Activated CD4-positive, alpha-beta T cell treated with anti-CD3 and anti-CD28 coated beads, Interleukin-2, amount 10 ng/mL, durations not matched to agents 7 days and 5 days (primary cell): ENCODE results near the gene DIP2A. TPM values are rescaled to one million over a fixed set of nuclear protein-coding genes. Genes with fewer than 3 reads are reported as not detected.

ENCODE experiments used
- CTCF ChIA-PET: fragments of 350-600 bp; sonication (Branson Sonifier 250); formaldehyde crosslinking; loops from one replicate; lab custom pipeline; 2021; ENCODE audit warnings: antibody characterized with exemption; lab: Charles Lee
- POLR2A ChIA-PET: fragments of 350-600 bp; sonication (Branson Sonifier 250); formaldehyde crosslinking; loops from one replicate; lab custom pipeline; 2021; ENCODE audit warnings: antibody characterized with exemption; lab: Charles Lee
- DNase-seq: peaks from one replicate; pipeline ENCODE4 v3.0.0-alpha.2; 2020
- H3K27ac Mint-ChIP-seq: one replicate; pipeline ENCODE4 v1.8.0; 2021; ENCODE audit warnings: mild to moderate bottlenecking, moderate library complexity, mixed read lengths
- H3K27me3 Mint-ChIP-seq: one replicate; pipeline ENCODE4 v1.8.0; 2021; ENCODE audit warnings: mixed read lengths
- H3K36me3 Mint-ChIP-seq: one replicate; pipeline ENCODE4 v1.8.0; 2021; ENCODE audit warnings: low read depth, mixed read lengths
- H3K4me1 Mint-ChIP-seq: one replicate; pipeline ENCODE4 v1.8.0; 2021; ENCODE audit warnings: mixed read lengths
- H3K4me3 Mint-ChIP-seq: one replicate; pipeline ENCODE4 v1.8.0; 2021; ENCODE audit warnings: mild to moderate bottlenecking, moderate library complexity, mixed read lengths
- H3K9me3 Mint-ChIP-seq: one replicate; pipeline ENCODE4 v1.8.0; 2021; ENCODE audit warnings: mixed read lengths
- total RNA-seq, 2 experiments: library from RNA; stranded (reverse); gene quantifications; one replicate each; pipeline ENCODE4 v1.2.3, GENCODE V29; 2021

The DIP2A gene
- total RNA-seq, 2 experiments from 2014 or later, result 57.6 to 62.1 TPM

DNA sequence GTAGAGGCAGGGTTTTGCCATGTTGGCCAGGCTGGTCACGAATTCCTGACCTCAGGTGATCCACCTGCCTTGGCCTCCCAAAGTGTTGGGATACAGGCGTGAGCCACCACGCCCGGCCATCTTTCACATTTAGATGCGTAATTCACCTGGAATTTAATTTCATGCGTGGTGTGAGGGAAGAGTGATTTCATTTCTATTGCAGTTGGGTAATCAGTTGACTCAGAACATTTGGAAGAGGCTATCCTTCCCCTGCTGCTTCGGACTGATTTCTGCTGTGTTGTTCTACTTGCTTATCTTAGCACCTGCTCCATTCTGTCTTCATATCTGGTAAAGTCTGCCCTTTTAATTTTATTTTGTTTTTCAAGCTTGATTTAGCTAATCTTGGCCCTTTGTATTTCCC lies 19.1 kb downstream of the DIP2A start:
- Mint-ChIP-seq H3K4me3 (no peak overlapping the region), H3K9me3 (no peaks in the 10 kb centered on the region), H3K27me3 (no peaks in the 10 kb centered on the region), H3K27ac (no peak overlapping the region), H3K36me3 (peaks cover 43% of the 10 kb centered on the region), H3K4me1 (peaks cover 13% of the 10 kb centered on the region)
- no peak for DNase-seq
- ChIA-PET CTCF (interaction anchor here (0.6 to 0.7 kb wide), 2 partner anchors 40 to 46 kb away, joined by 3 to 6 read pairs; no protein-coding TSS in a partner anchor), POLR2A (no interaction called here)

DNA sequence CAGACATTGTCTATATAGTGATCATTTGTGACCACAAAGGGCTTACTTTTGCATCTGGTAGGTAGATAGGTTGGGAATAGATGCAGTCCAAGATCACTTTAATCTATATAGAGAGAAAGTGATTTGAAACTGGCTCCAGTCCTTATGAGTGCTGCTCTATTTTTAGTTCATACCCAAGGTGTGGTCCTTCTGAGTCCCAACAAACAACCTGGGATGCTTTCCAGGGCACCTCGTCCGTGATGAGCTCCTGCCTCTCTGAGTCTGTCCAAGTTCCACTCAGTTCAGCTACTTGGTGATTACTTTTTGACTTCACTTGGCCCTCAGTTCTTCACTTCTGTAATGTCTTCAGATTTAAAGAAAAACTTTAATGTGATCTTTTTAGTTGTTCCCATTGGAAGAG lies 20.2 kb downstream of the DIP2A start:
- no peaks in the 10 kb centered on the region for H3K9me3 Mint-ChIP-seq
- POLR2A ChIA-PET, result no interaction called here
- H3K4me1 Mint-ChIP-seq, result peaks cover 20% of the 10 kb centered on the region
- no peak for DNase-seq
- no peak overlapping the region for H3K4me3 Mint-ChIP-seq
- H3K27me3 Mint-ChIP-seq, result no peaks in the 10 kb centered on the region
- CTCF ChIA-PET, result interaction anchor here (0.7 kb wide), 1 partner anchor 164 kb away, joined by 3 read pairs; no protein-coding TSS in a partner anchor
- H3K27ac Mint-ChIP-seq, result no peak overlapping the region
- peaks cover 47% of the 10 kb centered on the region for H3K36me3 Mint-ChIP-seq

DNA sequence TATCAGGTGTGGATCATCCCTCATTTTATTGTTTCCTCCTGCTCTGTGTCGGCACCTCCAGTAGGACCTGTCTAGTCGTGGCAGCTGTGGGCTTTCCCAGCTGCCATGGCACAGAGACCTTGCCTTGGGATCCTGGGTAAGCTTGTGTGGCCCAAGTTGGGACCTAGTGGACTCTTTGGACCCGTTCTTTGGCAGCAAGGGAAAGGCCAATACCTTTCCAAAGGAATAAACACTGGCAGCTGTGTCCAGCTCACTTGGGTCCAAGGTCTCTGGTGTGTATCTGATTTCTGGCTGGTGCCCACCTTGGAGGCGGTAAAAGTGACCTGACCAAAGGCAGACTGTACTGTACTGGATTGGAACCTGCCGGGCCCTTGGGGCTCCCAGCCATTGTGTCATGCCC lies 21.8 kb downstream of the DIP2A start:
- ChIA-PET POLR2A (no interaction called here), CTCF (interaction anchor here (0.6 kb wide), 1 partner anchor 8 kb away, joined by 3 read pairs; no protein-coding TSS in a partner anchor)
- no peak overlapping the region for H3K27ac Mint-ChIP-seq
- peaks cover 43% of the 10 kb centered on the region for H3K36me3 Mint-ChIP-seq
- H3K4me3 Mint-ChIP-seq, result no peak overlapping the region
- H3K9me3 Mint-ChIP-seq, result no peaks in the 10 kb centered on the region
- DNase-seq, result no peak
- H3K4me1 Mint-ChIP-seq, result peaks cover 12% of the 10 kb centered on the region
- H3K27me3 Mint-ChIP-seq, result no peaks in the 10 kb centered on the region

DNA sequence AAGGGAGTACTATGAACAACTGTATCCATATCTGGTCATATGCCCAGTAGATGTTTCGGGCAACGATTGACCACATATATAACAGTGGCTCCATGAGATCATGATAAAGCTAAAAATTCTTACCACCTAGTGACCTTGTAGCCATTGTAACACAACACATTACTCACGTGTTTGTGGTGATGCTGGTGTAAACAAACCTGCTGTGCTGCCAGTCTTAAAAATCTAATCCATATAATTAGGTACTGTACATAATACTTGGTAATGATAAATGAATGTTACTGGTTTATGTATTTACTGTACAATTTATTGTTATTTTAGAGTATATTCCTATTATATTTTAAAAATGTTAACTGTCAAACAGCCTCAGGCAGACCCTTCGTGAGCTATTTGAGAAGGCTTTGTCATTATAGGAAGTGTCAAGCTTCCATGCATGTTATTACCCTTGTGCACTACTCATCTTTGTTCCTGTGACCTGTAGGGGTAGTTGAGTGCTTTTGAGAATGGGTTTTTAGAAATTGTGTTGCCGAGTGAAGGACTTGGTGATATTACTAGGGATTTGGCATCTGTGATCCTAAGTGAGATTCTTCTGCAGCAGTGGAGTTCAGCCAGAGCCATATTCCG lies 23.6 kb downstream of the DIP2A start:
- Mint-ChIP-seq H3K27ac (no peak overlapping the region), H3K9me3 (no peaks in the 10 kb centered on the region), H3K36me3 (peaks cover 43% of the 10 kb centered on the region), H3K4me1 (peaks cover 12% of the 10 kb centered on the region), H3K4me3 (no peak overlapping the region), H3K27me3 (no peaks in the 10 kb centered on the region)
- ChIA-PET POLR2A (no interaction called here), CTCF (no interaction called here)
- DNase-seq, result no peak

DNA sequence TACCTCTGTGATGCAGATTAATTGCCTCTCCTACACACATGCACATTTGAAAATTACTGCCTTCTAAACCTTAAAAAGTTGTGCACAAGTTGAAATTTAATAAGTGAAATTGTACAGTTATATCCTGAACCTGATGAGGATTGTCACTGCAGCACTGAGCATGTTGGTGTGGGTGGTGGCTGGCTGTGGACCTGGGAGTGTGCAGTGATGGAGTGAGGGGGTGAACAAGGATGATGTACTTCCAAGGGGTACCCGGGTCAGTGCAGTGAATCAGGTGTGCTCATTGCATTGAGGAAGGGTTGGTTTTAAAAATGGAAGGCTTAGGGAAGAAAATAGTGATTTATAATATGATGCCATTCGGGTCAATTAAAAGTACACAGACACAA lies 24.1 kb downstream of the DIP2A start:
- DNase-seq, result no peak
- Mint-ChIP-seq H3K36me3 (peaks cover 39% of the 10 kb centered on the region), H3K9me3 (no peaks in the 10 kb centered on the region), H3K4me3 (no peak overlapping the region), H3K4me1 (peaks cover 12% of the 10 kb centered on the region), H3K27me3 (no peaks in the 10 kb centered on the region), H3K27ac (peak overlapping the region; percentile 10)
- ChIA-PET CTCF (no interaction called here), POLR2A (no interaction called here)

DNA sequence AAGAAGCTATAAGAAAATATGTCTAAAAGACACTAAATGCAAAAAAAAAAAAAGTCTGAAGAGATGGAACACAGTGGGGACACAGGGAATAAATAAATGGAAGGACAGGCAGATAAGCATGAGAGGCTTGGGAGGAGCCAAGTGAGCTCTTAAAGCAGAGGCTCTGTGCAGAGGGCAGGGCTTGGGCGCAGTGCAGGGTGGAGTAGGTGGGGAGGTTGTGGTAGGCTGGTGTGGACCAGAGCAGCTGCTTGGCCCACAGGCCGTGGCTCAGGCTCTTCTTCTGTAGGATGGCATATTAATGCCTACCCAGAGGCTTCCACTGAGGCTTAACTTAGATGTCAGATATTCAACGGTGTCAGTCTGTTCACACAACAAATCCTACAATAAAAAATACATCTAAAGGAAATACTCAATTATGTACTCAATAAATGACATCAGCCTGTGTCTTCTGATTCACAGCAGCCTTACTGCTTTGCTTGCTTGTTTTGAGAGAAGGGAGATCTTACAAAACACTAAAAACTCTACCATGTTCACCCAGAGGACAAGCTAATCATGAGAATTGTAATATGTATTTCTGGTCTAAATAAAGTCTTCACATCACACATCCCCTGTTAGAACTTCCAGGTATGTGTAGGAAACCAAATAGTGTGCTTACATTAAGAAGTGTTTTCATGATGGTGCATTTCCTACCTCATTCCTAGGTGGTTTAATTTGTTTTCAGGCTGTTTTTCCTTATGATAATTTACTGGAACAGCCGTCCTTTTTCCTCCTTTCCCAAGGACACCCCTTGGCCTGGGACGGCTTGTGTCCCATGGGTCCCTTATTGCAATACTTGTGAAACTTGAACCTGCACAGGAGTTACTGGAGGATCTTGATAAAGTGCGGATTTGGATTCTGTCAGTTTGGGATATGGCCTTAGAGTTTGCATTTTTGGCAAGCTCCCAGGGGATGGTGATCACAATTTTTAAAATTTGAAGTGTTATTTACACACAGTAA lies 24.9 kb downstream of the DIP2A start:
- Mint-ChIP-seq H3K27ac (peak overlapping the region; percentile 10), H3K4me3 (no peak overlapping the region), H3K4me1 (peaks cover 12% of the 10 kb centered on the region), H3K9me3 (no peaks in the 10 kb centered on the region), H3K36me3 (peaks cover 38% of the 10 kb centered on the region), H3K27me3 (no peaks in the 10 kb centered on the region)
- ChIA-PET POLR2A (no interaction called here), CTCF (interaction anchor here (0.5 kb wide), 1 partner anchor 603 kb away, joined by 3 read pairs; no protein-coding TSS in a partner anchor)
- DNase-seq, result no peak

DNA sequence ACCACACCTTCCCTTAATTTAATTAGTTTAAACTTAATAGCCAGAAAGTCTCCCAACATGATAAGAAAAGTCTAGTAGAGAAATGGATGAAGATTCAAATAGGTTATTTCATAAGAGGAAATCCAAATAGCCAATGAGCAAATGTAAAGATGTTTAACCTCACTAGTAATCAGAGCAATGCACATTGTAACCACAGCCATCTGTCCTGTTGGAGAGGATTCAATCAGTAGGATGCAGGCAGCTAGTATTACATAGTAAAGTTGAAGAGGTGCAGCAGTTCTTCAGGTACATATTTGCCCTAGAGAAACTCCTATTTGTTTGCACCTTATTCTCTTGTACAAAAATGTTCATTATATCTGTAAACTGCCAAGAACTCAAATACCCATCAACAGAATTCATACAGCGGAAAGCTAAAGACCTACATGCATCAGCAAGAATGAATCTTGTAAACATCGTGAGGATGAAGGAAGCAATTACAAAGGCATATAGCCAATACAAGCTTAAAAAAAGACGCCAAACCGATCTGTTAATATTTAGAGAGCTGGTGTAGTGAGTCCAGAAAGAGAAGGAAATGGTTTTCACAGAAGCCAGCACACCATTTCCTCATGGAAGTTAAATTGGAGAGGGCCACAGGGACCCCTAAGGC lies 27.9 kb downstream of the DIP2A start:
- ChIA-PET POLR2A (no interaction called here), CTCF (interaction anchor here (1.2 to 1.3 kb wide), 2 partner anchors 12 to 14 kb away, joined by 3 read pairs; no protein-coding TSS in a partner anchor)
- peaks cover 26% of the 10 kb centered on the region for H3K36me3 Mint-ChIP-seq
- peaks cover 14% of the 10 kb centered on the region for H3K4me1 Mint-ChIP-seq
- no peak overlapping the region for H3K27ac Mint-ChIP-seq
- no peaks in the 10 kb centered on the region for H3K9me3 Mint-ChIP-seq
- H3K4me3 Mint-ChIP-seq, result no peak overlapping the region
- no peaks in the 10 kb centered on the region for H3K27me3 Mint-ChIP-seq
- no peak for DNase-seq

DNA sequence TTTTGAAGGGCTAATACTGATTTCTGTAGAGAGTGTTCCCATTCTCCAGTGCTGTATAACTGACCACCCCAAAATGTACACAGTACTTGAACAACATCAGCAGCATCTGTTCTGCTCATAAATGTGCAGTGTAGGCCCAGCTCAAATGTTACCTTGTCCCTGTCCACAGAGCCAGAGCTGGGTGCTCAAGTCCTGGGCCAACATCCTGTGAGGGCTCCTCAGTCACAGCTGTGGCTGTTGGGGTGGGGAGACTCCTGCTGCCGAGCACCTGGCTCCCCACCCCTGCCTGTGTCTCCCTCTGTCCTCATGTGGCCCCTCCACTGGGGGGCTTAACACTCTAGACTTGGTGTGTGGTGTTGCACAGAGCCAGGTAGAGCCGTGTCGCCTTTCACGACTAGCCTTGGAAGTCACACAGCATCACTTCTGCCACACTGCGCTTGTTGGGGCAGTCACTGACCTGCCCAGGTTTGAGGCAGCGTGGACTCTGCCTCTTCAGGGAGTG lies 30.5 kb downstream of the DIP2A start:
- no peak overlapping the region for H3K27ac Mint-ChIP-seq
- POLR2A ChIA-PET, result interaction anchor here (0.5 kb wide), 1 partner anchor 145 kb away, joined by 3 read pairs; no protein-coding TSS in a partner anchor
- peaks cover 3% of the 10 kb centered on the region for H3K9me3 Mint-ChIP-seq
- no peaks in the 10 kb centered on the region for H3K27me3 Mint-ChIP-seq
- CTCF ChIA-PET, result interaction anchor here (1.8 kb wide), 1 partner anchor 10 kb away, joined by 3 read pairs; no protein-coding TSS in a partner anchor
- H3K4me1 Mint-ChIP-seq, result peaks cover 4% of the 10 kb centered on the region
- H3K4me3 Mint-ChIP-seq, result no peak overlapping the region
- no peak for DNase-seq
- peaks cover 46% of the 10 kb centered on the region for H3K36me3 Mint-ChIP-seq

DNA sequence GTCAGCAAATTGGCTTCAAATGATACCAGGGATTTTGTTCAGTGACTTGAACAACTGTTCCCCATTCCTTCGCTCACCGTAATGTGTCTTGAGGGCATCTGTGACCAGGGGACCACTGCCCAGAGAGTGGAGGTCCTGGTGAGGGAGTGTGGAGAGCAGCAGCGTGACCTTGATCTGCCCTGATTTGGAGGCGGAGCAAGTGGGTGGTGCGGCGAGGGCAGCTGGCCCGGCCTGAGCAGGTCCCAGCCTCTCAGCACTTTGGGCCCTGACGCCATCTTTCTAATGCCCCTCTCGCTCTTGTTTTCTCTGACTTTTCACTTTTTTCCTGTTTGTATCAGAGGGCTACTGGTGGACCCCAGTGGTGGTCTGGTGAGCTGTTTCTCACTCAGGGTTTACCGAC lies 31.1 kb downstream of the DIP2A start:
- Mint-ChIP-seq H3K27ac (peak overlapping the region; percentile 42), H3K36me3 (peaks cover 52% of the 10 kb centered on the region), H3K4me3 (no peak overlapping the region), H3K27me3 (no peaks in the 10 kb centered on the region), H3K9me3 (peaks cover 3% of the 10 kb centered on the region), H3K4me1 (peaks cover 8% of the 10 kb centered on the region)
- DNase-seq, result no peak
- ChIA-PET POLR2A (no interaction called here), CTCF (interaction anchor here (1.8 kb wide), 1 partner anchor 9 kb away, joined by 3 read pairs; no protein-coding TSS in a partner anchor)

DNA sequence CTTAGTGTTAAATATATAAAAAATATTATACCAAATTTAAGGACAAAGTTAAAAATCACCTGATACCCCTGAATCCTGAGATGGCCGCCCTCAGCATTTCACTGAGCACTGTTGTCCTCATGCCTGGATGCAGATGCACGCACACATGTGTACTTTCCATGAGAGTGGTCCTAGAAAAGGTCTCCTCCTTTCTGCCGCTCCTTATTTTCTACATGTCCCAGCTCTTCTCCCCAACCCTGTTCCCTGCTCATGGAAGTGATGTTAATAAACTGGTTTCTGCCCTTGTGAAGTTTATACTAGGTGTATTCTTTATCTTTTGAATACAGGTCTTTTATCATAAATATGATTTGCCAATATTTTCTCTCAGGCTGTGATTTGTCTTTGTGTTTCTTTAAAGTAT lies 32.9 kb downstream of the DIP2A start:
- no peak overlapping the region for H3K4me3 Mint-ChIP-seq
- no peak for DNase-seq
- CTCF ChIA-PET, result interaction anchor here (1.3 kb wide), 1 partner anchor 9 kb away, joined by 3 read pairs; no protein-coding TSS in a partner anchor
- peaks cover 11% of the 10 kb centered on the region for H3K4me1 Mint-ChIP-seq
- peaks cover 55% of the 10 kb centered on the region for H3K36me3 Mint-ChIP-seq
- H3K27me3 Mint-ChIP-seq, result no peaks in the 10 kb centered on the region
- POLR2A ChIA-PET, result no interaction called here
- peaks cover 3% of the 10 kb centered on the region for H3K9me3 Mint-ChIP-seq
- H3K27ac Mint-ChIP-seq, result no peak overlapping the region

DNA sequence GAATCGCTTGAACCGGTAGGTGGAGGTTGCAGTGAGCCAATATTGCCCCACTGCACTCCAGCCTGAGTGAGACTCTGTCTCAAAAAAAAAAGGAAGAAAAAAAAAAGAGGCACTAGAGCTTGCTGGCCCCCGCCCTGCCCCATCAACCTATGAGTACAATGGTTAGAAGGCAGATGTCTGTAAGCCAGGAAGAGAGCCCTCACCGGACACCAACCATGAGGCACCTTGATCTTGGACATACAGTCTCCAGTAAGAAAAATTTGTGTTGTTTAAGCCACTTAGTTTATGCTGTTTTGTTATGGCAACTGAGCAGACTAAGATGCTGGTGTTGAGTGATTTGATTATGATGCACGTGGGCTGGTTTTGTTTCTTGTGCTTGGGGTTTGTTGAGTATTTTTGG lies 34.2 kb downstream of the DIP2A start:
- POLR2A ChIA-PET, result no interaction called here
- no peak overlapping the region for H3K27ac Mint-ChIP-seq
- H3K36me3 Mint-ChIP-seq, result peaks cover 56% of the 10 kb centered on the region
- H3K4me3 Mint-ChIP-seq, result no peak overlapping the region
- no peak for DNase-seq
- H3K27me3 Mint-ChIP-seq, result no peaks in the 10 kb centered on the region
- CTCF ChIA-PET, result interaction anchor here (0.6 kb wide), 2 partner anchors 16 to 46 kb away, joined by 3 read pairs; no protein-coding TSS in a partner anchor
- H3K4me1 Mint-ChIP-seq, result peaks cover 11% of the 10 kb centered on the region
- H3K9me3 Mint-ChIP-seq, result peaks cover 3% of the 10 kb centered on the region

DNA sequence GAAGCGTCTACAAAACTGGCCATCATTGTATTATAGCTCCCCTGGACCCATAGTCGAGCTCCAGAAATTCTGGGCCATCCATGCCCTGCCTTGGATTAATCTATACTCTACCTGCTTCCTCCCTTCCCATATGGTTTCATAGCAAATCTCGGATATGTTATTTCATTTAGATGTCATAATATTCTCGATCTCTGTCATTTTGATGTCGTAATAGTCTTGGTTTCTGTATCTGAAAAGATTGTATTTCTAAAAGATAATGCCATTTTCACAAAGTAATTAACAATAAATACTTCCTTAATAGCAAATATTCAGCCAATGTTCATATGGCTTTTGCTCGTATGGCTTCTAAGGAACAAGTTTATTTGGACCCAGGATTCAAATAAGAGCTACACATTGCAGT lies 35.1 kb downstream of the DIP2A start:
- H3K27me3 Mint-ChIP-seq, result no peaks in the 10 kb centered on the region
- H3K4me3 Mint-ChIP-seq, result no peak overlapping the region
- CTCF ChIA-PET, result no interaction called here
- POLR2A ChIA-PET, result no interaction called here
- no peak overlapping the region for H3K27ac Mint-ChIP-seq
- peaks cover 64% of the 10 kb centered on the region for H3K36me3 Mint-ChIP-seq
- H3K4me1 Mint-ChIP-seq, result peaks cover 9% of the 10 kb centered on the region
- no peak for DNase-seq
- H3K9me3 Mint-ChIP-seq, result peaks cover 3% of the 10 kb centered on the region
